ENCODE data around the gene ACTR5.
"Not testable (repeated sequence)": the region's sequence is repeated elsewhere in the genome, so short reads cannot be mapped to it uniquely, and the experiment has no call there.

The ACTR5 gene

GRCh38 chr20:38805958-38806854 is 57.9 kb downstream of the ACTR5 start:
- DNase-seq (ENCODE audit: low spot score): peak; percentile 29

- no peak for DNase-seq (ENCODE audit: low spot score)
Observed at GRCh38 chr20:38806855-38807655, 58.8 kb downstream of the ACTR5 start.

GRCh38 chr20:38809942-38810341 is 61.7 kb downstream of the ACTR5 start:
- no peak for DNase-seq (ENCODE audit: low spot score)

- DNase-seq (ENCODE audit: low spot score): no peak
Observed at GRCh38 chr20:38810926-38811630, 62.8 kb downstream of the ACTR5 start.

- no peak for DNase-seq (ENCODE audit: low spot score)
Observed at GRCh38 chr20:38811769-38812168, 63.5 kb downstream of the ACTR5 start.

- no peak for DNase-seq (ENCODE audit: low spot score)
Observed at GRCh38 chr20:38812182-38812581, 63.9 kb downstream of the ACTR5 start.

- no peak for DNase-seq (ENCODE audit: low spot score)
Observed at GRCh38 chr20:38812709-38813573, 64.7 kb downstream of the ACTR5 start.

GRCh38 chr20:38813574-38813962 is 65.3 kb downstream of the ACTR5 start:
- DNase-seq (ENCODE audit: low spot score): not testable (repeated sequence)

- no peak for DNase-seq (ENCODE audit: low spot score)
Observed at GRCh38 chr20:38815446-38815845, 67.2 kb downstream of the ACTR5 start.

GRCh38 chr20:38818113-38819065 is 70.1 kb downstream of the ACTR5 start:
- DNase-seq (ENCODE audit: low spot score): no peak
